ENCODE results near the gene BTBD8.

Gene BTBD8

GRCh38 chr1:92080128-92080985, at the start of gene BTBD8:
Gene BTBD8, plus strand, starts transcription at chr1:92080345. Its CDS starts 227 bp downstream, at chr1:92080572.
- H3K9me3 ChIP-seq: peaks cover 22% of the 10 kb centered on the region
- peak within 1 kb of the TSS; percentile 73 for H3K4me3 ChIP-seq
- H3K4me1 ChIP-seq: peaks cover 13% of the 10 kb centered on the region
- peak within 1 kb of the TSS; percentile 86 for H3K4me2 ChIP-seq
- no peaks in the 10 kb centered on the region; the same call in 1 of the 2 replicates for H3K27me3 ChIP-seq
- H3K27ac ChIP-seq: peak within 1 kb of the TSS; percentile 64
- no peaks in the 10 kb centered on the region for H4K20me1 ChIP-seq
- H3K9ac ChIP-seq: peak within 1 kb of the TSS; percentile 77
- TF ChIP-seq Cebpa-rat (IDR thresholded peaks at IDR 0.05): no peak
- H3K36me3 ChIP-seq: peaks cover 4% of the 10 kb centered on the region; the same call in 1 of the 2 replicates

DNA sequence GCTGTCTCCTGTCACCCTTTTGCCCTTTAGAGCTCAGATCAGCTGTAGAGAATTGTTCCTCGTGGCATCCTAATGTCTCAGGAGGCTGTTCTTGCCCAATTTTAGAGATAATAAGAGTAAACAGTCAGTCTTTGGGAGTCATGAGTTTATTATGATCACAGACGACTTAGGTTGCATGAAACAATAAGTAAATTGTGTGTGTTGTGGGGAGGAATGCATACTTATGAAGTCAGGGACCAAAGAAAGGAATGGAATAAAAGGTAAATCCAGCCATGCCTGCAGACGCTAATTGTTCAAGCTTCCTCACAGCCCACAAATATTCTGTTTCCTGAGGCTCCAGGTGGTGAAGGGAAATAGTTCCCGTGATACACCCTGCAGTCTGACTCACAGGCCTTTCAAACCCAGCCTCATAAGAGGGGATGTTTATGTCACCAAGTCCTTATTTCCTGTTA, 49.5 kb upstream of the BTBD8 start:
- H3K4me3 ChIP-seq: peak overlapping the region; percentile 67
- H3K4me2 ChIP-seq: peak overlapping the region; percentile 91
- H3K27ac ChIP-seq: no peak overlapping the region

GRCh38 chr1:92031281-92032110, 48.6 kb upstream of the BTBD8 start:
- H3K4me2 ChIP-seq: no peak overlapping the region
- no peak overlapping the region for H3K27ac ChIP-seq
- no peaks in the 10 kb centered on the region for H3K36me3 ChIP-seq
- no peak overlapping the region for H3K4me3 ChIP-seq
- H4K20me1 ChIP-seq: no peaks in the 10 kb centered on the region
- peaks cover 50% of the 10 kb centered on the region for H3K27me3 ChIP-seq
- H3K4me1 ChIP-seq: peaks cover 12% of the 10 kb centered on the region; the same call in 1 of the 2 replicates
- H3K9me3 ChIP-seq: peaks cover 28% of the 10 kb centered on the region
- no peak overlapping the region for H3K9ac ChIP-seq
- no peak for TF ChIP-seq Cebpa-rat (IDR thresholded peaks at IDR 0.05)

More for the DNA sequence above, 49.5 kb upstream of the BTBD8 start:
- Histone ChIP-seq H3K27me3 (peaks cover 50% of the 10 kb centered on the region), H3K4me1 (peaks cover 12% of the 10 kb centered on the region; the same call in 1 of the 2 replicates), H4K20me1 (no peaks in the 10 kb centered on the region), H3K9ac (no peak overlapping the region), H3K9me3 (peaks cover 36% of the 10 kb centered on the region), H3K36me3 (no peaks in the 10 kb centered on the region)
- no peak for TF ChIP-seq Cebpa-rat (IDR thresholded peaks at IDR 0.05)

DNA sequence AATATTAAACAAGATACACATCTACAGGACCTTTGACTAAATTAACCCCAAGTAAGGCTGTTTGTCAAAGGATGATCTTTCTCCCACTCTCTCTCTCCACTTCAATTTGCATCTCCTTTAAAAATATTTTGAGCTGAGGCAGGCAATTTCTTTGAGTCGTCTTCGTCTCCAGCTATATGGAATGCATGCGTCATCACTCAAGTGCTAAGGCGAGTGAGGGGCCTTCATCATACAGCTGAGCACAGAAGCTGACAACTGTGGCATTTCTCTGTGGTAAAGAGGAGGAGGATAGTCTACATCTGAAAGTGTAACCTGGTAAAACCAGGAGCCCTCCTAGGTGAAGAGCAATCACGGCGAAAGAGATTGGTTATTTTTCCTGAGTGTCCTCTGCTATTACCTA, 42.7 kb upstream of the BTBD8 start:
- TF ChIP-seq Cebpa-rat (IDR thresholded peaks at IDR 0.05): no peak
- Histone ChIP-seq H3K4me3 (no peak overlapping the region), H3K4me2 (no peak overlapping the region)

GRCh38 chr1:92038695-92039346, 41.3 kb upstream of the BTBD8 start:
- no peak overlapping the region for H3K4me2 ChIP-seq
- no peak overlapping the region for H3K4me3 ChIP-seq
- no peaks in the 10 kb centered on the region for H3K36me3 ChIP-seq
- H3K4me1 ChIP-seq: no peaks in the 10 kb centered on the region
- H4K20me1 ChIP-seq: no peaks in the 10 kb centered on the region
- no peak overlapping the region for H3K9ac ChIP-seq
- no peak for TF ChIP-seq Cebpa-rat (IDR thresholded peaks at IDR 0.05)
- no peaks in the 10 kb centered on the region for H3K9me3 ChIP-seq
- no peak overlapping the region for H3K27ac ChIP-seq
- no peaks in the 10 kb centered on the region for H3K27me3 ChIP-seq

More for the DNA sequence above, 42.7 kb upstream of the BTBD8 start:
- no peaks in the 10 kb centered on the region for H4K20me1 ChIP-seq
- H3K27me3 ChIP-seq: peaks cover 5% of the 10 kb centered on the region; the same call in 1 of the 2 replicates
- H3K27ac ChIP-seq: no peak overlapping the region
- no peak overlapping the region for H3K9ac ChIP-seq
- H3K4me1 ChIP-seq: no peaks in the 10 kb centered on the region
- H3K9me3 ChIP-seq: no peaks in the 10 kb centered on the region
- no peaks in the 10 kb centered on the region for H3K36me3 ChIP-seq

GRCh38 chr1:92040971-92041370, 39.2 kb upstream of the BTBD8 start:
- H3K4me3 ChIP-seq: no peak overlapping the region
- no peaks in the 10 kb centered on the region for H3K36me3 ChIP-seq
- no peaks in the 10 kb centered on the region for H3K9me3 ChIP-seq
- H3K27me3 ChIP-seq: no peaks in the 10 kb centered on the region
- H3K4me2 ChIP-seq: no peak overlapping the region
- no peak overlapping the region for H3K27ac ChIP-seq
- no peaks in the 10 kb centered on the region for H4K20me1 ChIP-seq
- H3K9ac ChIP-seq: no peak overlapping the region
- H3K4me1 ChIP-seq: no peaks in the 10 kb centered on the region
- TF ChIP-seq Cebpa-rat (IDR thresholded peaks at IDR 0.05): no peak

DNA sequence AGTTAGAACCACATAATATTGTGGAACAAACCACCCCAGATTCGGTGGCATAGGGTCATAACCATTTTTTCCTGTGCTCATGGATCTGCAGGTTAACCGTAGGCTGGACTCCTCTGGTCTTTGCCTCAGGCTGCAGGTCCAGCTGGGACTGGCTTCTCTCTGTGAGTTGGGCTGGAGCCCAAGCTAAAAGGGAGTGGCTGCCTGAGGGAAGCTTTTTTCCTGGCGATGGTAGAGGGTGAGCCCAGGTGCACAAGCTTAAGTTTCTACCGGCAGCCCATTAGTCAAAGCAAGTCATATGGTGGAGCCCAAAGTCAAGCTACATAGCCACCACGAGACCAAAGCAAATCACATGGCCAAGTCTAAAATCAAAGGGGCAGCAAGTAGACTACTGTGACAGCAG, 36.5 kb upstream of the BTBD8 start:
- no peak for TF ChIP-seq Cebpa-rat (IDR thresholded peaks at IDR 0.05)

DNA sequence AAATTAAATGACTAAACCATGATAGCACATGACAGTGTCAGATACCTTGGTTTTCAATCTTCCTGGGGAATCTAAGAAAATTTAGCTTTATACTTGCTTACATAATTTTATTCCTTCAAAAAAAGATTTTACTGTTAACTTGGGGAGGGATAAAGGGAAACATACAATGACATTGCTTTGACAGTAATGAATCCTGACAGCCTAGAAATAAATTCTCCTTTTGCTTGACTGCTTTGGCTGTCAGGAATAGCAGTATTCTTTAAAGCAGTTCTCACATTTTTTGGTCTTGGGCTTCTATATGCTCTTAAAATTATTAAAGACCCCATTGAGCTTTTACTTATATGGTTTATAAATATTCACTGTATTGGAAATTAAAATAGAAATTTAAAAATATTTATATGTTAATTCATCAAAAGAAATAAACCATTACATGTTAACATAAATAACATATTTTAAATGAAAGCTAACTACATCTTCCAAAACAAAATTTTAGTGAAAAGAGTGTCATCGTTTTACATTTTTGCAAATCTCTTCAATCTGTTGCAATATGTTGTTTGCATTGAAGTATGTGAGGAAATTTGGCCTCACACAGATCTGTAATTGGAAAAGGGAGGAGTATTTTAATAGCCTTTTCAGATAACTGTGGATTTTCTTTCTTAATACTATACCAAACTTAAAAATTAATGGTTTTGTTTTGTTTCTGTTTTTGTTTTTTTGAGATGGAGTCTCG, 34.2 kb upstream of the BTBD8 start:
- no peaks in the 10 kb centered on the region for H3K4me1 ChIP-seq
- no peak for TF ChIP-seq Cebpa-rat (IDR thresholded peaks at IDR 0.05)
- no peaks in the 10 kb centered on the region for H3K9me3 ChIP-seq
- H3K4me3 ChIP-seq: no peak overlapping the region
- H4K20me1 ChIP-seq: no peaks in the 10 kb centered on the region
- H3K27ac ChIP-seq: no peak overlapping the region
- no peak overlapping the region for H3K9ac ChIP-seq
- H3K27me3 ChIP-seq: no peaks in the 10 kb centered on the region
- no peak overlapping the region for H3K4me2 ChIP-seq
- H3K36me3 ChIP-seq: no peaks in the 10 kb centered on the region

More for the DNA sequence above, 36.5 kb upstream of the BTBD8 start:
- H3K4me1 ChIP-seq: no peaks in the 10 kb centered on the region
- H3K9ac ChIP-seq: no peak overlapping the region
- H3K9me3 ChIP-seq: no peaks in the 10 kb centered on the region
- no peaks in the 10 kb centered on the region for H4K20me1 ChIP-seq
- H3K27ac ChIP-seq: no peak overlapping the region
- no peak overlapping the region for H3K4me2 ChIP-seq
- H3K27me3 ChIP-seq: no peaks in the 10 kb centered on the region
- H3K36me3 ChIP-seq: no peaks in the 10 kb centered on the region
- no peak overlapping the region for H3K4me3 ChIP-seq

DNA sequence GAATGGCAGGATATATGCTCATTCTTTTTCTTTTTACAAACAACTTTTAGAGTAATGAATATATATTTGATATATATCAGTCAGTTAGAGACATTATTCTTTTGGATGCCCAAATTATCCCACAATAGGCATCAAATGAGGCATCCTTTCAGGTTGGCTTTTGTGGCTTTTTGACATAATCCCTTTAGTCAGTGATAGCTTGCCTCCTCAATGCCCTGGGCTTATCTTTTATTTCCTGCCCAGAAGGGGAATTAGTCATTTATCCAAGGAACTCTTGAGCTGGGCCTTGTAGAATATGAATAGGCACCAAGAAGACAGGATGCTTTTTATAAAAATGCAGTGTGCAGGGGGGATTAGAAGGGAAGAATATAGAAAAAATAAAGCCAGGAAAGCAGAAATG, 28.2 kb upstream of the BTBD8 start:
- Histone ChIP-seq H3K4me3 (no peak overlapping the region), H3K27ac (no peak overlapping the region), H3K27me3 (no peaks in the 10 kb centered on the region), H4K20me1 (no peaks in the 10 kb centered on the region), H3K4me1 (no peaks in the 10 kb centered on the region), H3K9ac (no peak overlapping the region), H3K9me3 (no peaks in the 10 kb centered on the region), H3K36me3 (no peaks in the 10 kb centered on the region), H3K4me2 (no peak overlapping the region)
- no peak for TF ChIP-seq Cebpa-rat (IDR thresholded peaks at IDR 0.05)
